GM12891 (cell line): Measurements from ENCODE around the gene INPP5D.
A peak's percentile ranks its signal among the peaks of the same experiment; 100 is the strongest.
"Not testable (repeated sequence)": the region's sequence is repeated elsewhere in the genome, so short reads cannot be mapped to it uniquely, and the experiment has no call there.

Experiments used
- DNase-seq: peaks from one replicate; pipeline ENCODE4 v3.0.0; 2011; ENCODE audit warnings: low spot score; ENCODE audit not compliant: insufficient read length
- FAIRE-seq: peaks from 2 replicates; lab custom pipeline; 2011; peaks lifted over from hg19 to GRCh38; lab: Jason Lieb, UNC
- PAX5 ChIP-seq: IDR thresholded peaks from 2 replicates; pipeline ENCODE4 v1.6.1; 2011; ENCODE audit warnings: low read length, moderate library complexity, mild to moderate bottlenecking; ENCODE audit not compliant: insufficient read depth, severe bottlenecking
- POLR2A ChIP-seq: IDR thresholded peaks from 2 replicates; pipeline ENCODE4 v1.6.1; 2011; ENCODE audit warnings: low read depth, low read length, control low read depth
- POLR2AphosphoS5 ChIP-seq: IDR thresholded peaks from 2 replicates; pipeline ENCODE4 v1.6.1; 2011; ENCODE audit warnings: low read depth, low read length, control low read depth
- POU2F2 ChIP-seq: IDR thresholded peaks from 2 replicates; pipeline ENCODE4 v1.6.1; 2011; ENCODE audit warnings: low read depth, mild to moderate bottlenecking, control low read depth, low read length, moderate library complexity
- SPI1 ChIP-seq: IDR thresholded peaks from 2 replicates; pipeline ENCODE4 v1.6.1; 2011; ENCODE audit warnings: low read depth, low read length, control low read depth
- TAF1 ChIP-seq: IDR thresholded peaks from 2 replicates; pipeline ENCODE4 v1.6.1; 2011; ENCODE audit warnings: low read depth, low read length, control low read depth

The INPP5D gene

GRCh38 chr2:233049194-233049761 is 10.9 kb upstream of the INPP5D start:
- DNase-seq (no peak), FAIRE-seq (no peak)
- TF ChIP-seq POLR2A (no peak), POLR2AphosphoS5 (no peak), PAX5 (no peak), SPI1 (no peak), POU2F2 (no peak), TAF1 (no peak)

GRCh38 chr2:233051241-233052149 is 8.6 kb upstream of the INPP5D start:
- TF ChIP-seq SPI1 (no peak), TAF1 (no peak), PAX5 (no peak), POLR2A (no peak), POU2F2 (no peak), POLR2AphosphoS5 (no peak)
- FAIRE-seq (no peak), DNase-seq (no peak)

DNA sequence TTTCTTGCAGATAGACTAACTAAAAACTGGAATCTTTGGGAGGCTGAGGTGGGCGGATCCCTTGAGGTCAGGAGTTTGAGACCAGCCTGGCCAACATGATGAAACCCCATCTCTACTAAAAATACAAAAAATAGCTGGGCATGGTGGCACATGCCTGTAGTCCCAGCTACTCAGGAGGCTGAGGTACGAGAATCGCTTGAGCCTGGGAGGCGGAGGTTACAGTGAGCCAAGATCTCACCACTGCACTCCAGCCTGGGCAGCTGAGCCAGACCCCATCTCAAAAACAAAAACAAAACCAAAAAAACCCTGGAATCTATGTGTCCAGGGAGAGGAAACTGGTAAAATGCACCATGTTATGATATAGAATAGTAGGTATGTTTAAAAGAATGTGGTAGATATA is 7.6 kb upstream of the INPP5D start:
- FAIRE-seq, DNase-seq: not testable (repeated sequence)

- no peak for TF ChIP-seq SPI1
- peak; percentile 83 for DNase-seq
- peak; percentile 87 for FAIRE-seq
Measured at GRCh38 chr2:233053928-233054784, 6.0 kb upstream of the INPP5D start.

- no peak for TF ChIP-seq POLR2A
- no peak for TF ChIP-seq PAX5
- no peak for TF ChIP-seq POU2F2
- TF ChIP-seq POLR2AphosphoS5, result no peak
- no peak for TF ChIP-seq TAF1
- no peak for TF ChIP-seq SPI1
- FAIRE-seq (no peak), DNase-seq (no peak)
Measured at GRCh38 chr2:233055362-233055761, 4.8 kb upstream of the INPP5D start.

GRCh38 chr2:233056961-233057605 is 3.1 kb upstream of the INPP5D start:
- no peak for TF ChIP-seq SPI1
- no peak for TF ChIP-seq PAX5
- TF ChIP-seq POU2F2, result no peak
- TF ChIP-seq POLR2AphosphoS5, result no peak
- TF ChIP-seq POLR2A, result no peak
- TF ChIP-seq TAF1, result no peak
- FAIRE-seq, result no peak
- no peak for DNase-seq

DNA sequence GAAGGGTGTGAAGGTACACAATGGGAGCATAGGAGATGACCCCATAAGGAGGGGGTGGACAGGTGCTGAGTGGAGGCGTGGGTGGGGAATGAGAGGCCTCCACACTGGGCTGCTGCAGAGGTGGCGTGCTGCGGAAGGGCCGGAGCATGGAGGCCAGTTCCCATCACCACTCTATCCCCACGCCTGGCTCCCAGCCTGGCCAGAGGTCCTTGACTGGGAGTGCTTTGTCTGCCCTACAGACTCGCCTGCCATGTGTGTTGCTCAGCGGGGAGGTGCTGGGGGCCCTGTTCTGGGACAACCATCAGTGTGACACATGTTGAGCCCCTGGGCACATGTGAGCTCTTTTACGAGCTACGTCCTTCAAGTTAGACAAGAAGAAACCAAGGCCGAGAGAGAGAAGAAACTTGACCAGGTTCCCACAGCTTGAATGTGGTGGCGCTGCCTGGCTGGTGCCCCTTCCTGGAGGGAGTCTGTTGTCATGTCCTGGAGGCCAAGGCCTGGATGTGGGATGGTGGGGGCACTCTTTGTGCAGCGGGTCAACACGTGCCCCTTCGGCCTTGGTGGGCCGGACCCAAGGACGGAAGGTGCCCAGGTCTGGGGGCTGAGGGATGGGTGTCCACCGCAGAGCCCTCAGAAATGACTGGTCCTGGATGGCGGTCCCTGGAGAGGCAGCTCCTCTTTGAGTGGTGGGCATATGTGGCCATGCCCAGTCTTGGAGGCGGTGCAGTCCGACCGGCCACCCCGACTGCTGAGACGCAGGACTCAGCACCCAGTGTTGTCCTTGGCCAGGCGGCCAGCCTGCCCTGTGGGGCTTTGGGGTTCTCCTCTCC is 1.2 kb upstream of the INPP5D start:
- TF ChIP-seq PAX5 (no peak), POLR2AphosphoS5 (no peak), TAF1 (no peak), POU2F2 (no peak), SPI1 (no peak), POLR2A (no peak)
- no peak for FAIRE-seq
- DNase-seq, result no peak

DNA sequence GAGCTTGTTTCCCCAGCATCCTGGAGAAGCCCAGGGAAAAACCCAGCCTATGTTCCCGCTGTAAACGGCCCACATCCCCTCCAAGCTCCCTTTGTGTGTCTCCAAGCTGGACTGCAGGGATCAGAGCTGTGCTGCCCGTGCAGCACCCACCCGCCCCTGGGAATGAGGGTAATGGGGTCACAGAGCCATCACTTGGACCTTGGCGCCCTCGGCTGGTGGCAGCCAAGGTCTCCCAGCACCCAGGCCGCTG is 670 bp upstream of the INPP5D start:
- DNase-seq, result no peak
- peak; percentile 80 for FAIRE-seq
- TF ChIP-seq TAF1 (no peak), POU2F2 (no peak), POLR2A (no peak), SPI1 (no peak), POLR2AphosphoS5 (no peak), PAX5 (no peak)

DNA sequence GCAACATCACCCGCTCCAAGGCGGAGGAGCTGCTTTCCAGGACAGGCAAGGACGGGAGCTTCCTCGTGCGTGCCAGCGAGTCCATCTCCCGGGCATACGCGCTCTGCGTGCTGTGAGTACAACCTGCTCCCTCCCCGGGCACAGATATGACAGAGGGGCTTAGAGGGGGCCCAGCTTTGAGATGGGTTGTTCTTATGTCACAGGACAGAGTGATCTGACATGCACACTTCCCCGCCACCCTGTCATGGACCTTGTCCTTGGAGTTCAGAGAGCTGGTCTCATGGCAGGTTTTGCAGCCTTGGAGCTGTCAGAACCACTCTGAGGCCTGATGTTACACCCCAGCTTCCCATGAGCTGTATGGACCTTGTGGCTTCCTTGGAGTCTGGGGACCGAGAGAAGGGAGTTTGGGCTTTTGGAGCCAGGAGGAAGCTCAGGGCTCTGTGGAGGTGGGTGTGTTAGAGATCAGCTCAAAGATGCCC is 398 bp downstream of the INPP5D start:
- FAIRE-seq (no peak), DNase-seq (no peak)
- TF ChIP-seq TAF1 (no peak), POLR2AphosphoS5 (no peak)
